ENCODE measurements around the gene VAV3.
"Not testable (repeated sequence)": the region's sequence is repeated elsewhere in the genome, so short reads cannot be mapped to it uniquely, and the experiment has no call there.

VAV3 gene

DNA sequence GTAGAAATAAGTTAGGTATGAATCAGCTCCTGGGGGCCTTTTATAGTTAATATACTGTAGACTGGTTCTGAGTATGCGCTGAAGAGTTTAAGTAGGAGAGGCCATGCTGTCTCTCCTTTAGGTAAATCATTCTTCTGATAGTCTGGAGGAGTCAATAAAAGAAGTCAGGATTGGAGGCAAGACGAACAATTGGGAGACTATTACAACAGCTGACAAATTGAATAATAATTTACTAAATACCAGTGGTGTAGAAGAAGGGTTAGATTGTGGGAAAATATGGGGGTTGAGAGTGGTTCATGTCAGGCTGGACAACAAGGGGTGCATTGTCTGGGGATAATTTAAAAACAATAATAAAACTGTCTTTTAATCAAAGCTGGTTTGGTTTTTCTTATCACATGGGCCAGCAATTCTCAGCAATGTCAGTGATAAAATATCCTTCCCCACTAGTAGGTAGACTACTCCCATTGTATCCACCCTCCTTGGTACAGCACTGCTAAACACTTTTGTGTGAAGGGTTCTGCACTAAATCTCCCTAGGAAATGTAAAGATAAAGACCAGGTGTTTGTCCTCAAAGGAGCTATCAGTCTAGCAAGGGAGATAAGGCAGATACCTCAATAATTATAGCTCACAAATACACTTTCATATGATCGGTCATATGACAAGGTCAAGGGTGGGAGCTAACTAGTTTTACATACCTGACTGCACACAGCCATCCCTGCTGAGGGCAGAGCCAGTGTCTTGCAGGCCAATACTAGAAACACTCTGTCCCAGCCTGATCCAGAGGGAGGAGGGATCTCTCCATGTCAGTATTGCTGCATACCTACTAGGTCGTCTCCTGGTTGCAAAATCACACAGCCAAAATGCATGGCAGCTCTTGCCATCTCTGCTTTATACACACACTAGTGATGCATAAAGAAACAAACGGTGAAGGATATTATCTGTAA is 299.7 kb downstream of the VAV3 start:
- in situ Hi-C loops (cut with MboI; ENCODE audit: low sequenced_read_pairs), result no loop called here

GRCh38 chr1:107662971-107663370 is 302.0 kb downstream of the VAV3 start:
- in situ Hi-C loops (cut with MboI; ENCODE audit: low sequenced_read_pairs), result no loop called here

DNA sequence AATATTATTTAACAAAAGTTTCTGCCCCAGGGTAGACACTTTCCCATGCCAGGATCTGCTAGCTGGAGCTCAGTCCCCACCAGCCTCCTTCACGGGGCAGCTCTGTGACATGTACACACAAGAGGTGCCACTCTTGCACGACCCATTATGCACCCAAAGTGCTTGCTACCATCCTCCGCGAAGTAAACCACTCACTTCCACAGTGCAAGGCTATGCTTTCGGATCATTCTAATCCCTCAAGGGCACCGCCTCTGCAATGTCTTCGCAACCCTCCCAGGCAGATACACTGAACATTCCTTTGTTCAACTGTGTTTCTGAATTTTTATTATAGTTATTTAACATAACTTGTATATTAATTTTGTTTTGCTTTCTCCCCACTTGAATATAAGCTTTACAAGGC is 303.8 kb downstream of the VAV3 start:
- in situ Hi-C loops (cut with MboI; ENCODE audit: low sequenced_read_pairs), result no loop called here

DNA sequence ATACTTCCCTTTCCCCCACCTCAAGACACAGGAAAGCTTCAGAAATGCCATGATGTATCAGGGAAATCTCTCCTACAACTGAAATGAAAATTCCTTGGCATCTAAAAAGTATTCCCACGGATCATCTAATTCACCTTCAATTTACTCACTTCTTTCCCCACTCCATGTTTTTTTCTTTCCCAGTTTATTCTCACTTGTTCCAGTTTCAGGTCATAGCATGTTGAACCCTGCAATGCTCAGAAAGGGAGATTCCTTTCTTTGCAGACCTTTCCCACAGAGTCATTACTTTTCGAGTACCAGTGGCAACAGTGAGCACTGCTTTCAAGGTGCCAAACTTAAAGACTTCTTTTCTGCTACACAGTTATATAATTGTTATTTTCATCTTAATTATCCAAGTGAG is 305.0 kb downstream of the VAV3 start:
- in situ Hi-C loops (cut with MboI; ENCODE audit: low sequenced_read_pairs), result no loop called here

DNA sequence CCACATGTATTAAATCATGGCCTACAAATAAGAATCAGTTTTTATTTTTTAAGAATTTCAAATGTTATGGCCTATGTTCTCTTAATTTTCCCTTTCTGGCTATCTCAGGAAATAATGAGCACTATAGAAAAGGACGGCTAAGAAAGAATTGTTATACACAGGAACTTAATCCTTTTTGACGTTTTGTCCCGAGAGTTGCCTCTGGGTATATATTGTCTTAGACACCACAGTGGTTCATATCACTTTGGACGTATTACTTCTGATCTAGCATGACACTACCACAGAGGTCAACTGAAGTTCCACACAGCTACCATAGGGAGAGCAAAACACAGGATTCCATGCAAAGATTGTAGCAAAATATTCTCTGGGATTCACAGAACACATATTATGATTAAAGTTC is 307.6 kb downstream of the VAV3 start:
- in situ Hi-C loops (cut with MboI; ENCODE audit: low sequenced_read_pairs), result no loop called here

DNA sequence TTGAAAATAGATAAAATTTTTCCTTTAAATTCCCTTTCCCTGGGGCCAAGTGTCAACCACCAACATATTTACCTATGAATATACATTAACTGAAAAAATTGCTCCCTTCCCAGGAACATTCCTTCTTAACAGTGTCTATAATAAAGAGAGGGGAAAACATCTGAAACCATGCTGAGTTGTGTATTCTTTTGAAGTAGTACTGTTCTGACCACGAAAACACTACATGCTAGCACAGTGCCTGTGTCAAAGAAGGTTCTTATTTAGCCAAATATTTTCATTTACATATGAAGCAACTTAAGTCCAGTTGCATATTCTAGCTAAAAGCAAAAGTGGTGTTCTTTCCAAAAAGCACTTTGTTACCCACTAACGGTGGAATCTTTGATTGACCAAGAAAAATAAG is 311.2 kb downstream of the VAV3 start:
- in situ Hi-C loops (cut with MboI; ENCODE audit: low sequenced_read_pairs), result no loop called here

DNA sequence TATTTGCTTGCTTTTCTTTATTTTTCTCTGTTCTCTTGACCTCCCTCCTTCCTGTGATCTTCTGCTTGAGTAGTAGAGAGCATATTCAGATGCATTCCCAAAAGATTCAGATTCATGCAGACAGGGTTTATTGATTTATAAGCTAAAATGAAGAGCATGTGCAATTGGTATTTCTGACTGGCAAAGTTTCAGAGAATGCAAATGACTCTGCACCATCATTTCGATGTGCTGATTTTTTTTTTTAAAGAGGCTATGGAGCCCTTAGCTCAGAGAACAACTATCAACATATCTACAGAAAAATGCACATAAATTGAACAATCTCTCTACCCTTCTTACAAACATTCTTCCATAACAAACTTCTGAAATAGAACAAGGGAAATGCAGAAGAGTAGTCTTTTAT is 312.0 kb downstream of the VAV3 start:
- in situ Hi-C loops (cut with MboI; ENCODE audit: low sequenced_read_pairs), result no loop called here

DNA sequence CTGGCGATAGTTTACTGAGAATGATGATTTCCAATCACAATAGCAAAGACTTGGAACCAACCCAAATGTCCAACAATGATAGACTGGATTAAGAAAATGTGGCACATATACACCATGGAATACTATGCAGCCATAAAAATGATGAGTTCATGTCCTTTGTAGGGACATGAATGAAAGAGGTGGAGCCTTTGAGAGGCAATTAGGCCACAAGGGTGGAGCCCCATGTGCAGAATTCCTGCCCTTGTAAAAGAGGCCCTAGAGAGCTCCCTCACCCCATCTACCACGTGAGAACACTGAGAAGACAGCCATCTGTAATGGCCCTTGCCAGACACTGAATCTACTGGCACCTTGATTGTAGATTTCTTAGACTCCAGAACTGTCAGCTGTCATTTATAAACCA is 314.2 kb downstream of the VAV3 start:
- in situ Hi-C loops (cut with MboI; ENCODE audit: low sequenced_read_pairs), result not testable (repeated sequence)

DNA sequence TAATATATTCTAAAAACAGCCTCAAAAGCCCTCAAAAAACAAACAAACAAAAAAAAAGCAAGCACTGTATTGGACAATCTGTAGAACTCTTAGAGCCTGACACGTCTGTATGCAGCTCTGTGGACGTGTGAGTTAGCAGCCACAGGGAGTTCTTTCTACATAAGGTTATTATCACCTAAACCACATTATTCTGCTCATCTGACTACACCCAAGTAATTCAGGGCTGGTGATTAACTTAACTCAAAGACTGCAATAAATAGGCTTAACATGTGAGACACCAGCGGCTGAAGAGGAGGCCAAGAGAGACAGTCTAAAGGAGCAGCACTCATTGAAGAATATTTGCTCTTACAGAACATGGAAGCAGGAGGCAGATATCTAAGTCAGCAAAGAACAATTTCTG is 316.0 kb downstream of the VAV3 start:
- in situ Hi-C loops (cut with MboI; ENCODE audit: low sequenced_read_pairs), result no loop called here

GRCh38 chr1:107648071-107648470 is 316.9 kb downstream of the VAV3 start:
- in situ Hi-C loops (cut with MboI; ENCODE audit: low sequenced_read_pairs), result no loop called here

GRCh38 chr1:107647012-107647411 is 318.0 kb downstream of the VAV3 start:
- in situ Hi-C loops (cut with MboI; ENCODE audit: low sequenced_read_pairs), result no loop called here

DNA sequence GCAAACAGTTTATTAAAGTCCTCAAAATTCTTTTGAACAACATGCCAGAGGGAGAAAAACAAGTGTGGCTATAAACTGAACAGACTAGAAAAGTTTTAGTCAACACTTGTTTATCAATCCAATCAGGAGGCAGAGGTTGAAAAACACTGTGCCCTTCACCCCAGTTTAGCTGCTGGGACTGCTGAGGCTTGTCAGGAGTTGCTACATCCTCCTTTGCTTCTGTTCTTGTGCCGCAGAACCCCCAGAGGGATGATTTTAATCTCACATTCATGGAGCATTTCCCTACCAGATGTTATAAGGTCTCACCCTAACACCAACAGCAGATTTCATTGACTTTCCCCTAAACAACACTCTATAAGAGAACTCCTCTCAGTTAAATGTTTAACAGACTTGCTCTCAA is 321.2 kb downstream of the VAV3 start:
- in situ Hi-C loops (cut with MboI; ENCODE audit: low sequenced_read_pairs), result no loop called here

GRCh38 chr1:107640207-107640606 is 324.8 kb downstream of the VAV3 start:
- in situ Hi-C loops (cut with MboI; ENCODE audit: low sequenced_read_pairs), result no loop called here

DNA sequence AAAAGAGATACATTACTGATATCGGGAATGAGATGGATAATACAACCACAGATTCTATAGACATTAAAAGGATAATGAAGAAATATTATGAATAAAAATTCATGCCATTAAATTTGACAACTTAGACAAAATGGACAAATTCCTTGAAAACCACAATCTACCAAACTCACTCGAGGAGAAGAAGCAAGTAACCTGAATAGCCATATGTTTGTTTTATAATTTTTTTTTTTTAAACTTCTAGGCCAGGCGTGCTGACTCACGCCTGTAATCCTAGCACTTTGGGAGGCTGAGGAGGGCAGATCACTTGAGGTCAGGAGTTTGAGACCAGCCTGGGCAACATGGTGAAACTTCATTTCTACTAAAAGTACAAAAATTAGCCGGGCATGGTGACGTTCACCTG is 327.9 kb downstream of the VAV3 start:
- in situ Hi-C loops (cut with MboI; ENCODE audit: low sequenced_read_pairs), result no loop called here

DNA sequence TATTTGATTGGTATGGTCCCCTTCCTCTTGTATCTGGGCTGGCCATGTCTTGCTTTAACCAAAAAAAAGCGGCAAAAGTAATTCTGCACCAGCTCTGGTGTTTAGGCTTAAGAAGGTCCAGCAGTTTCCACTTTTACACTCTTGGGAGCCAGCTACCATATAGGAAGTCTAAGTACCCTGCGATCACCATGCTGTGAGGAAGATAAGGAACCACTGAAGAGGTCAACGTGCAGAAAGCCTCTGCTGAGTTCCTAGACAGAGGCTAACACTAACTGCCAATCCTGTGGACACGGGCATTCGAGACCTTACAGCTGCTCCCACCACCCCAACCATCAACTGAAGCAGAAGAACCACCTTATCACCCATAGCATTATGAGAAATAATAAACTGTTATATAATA is 331.4 kb downstream of the VAV3 start:
- in situ Hi-C loops (cut with MboI; ENCODE audit: low sequenced_read_pairs), result no loop called here

DNA sequence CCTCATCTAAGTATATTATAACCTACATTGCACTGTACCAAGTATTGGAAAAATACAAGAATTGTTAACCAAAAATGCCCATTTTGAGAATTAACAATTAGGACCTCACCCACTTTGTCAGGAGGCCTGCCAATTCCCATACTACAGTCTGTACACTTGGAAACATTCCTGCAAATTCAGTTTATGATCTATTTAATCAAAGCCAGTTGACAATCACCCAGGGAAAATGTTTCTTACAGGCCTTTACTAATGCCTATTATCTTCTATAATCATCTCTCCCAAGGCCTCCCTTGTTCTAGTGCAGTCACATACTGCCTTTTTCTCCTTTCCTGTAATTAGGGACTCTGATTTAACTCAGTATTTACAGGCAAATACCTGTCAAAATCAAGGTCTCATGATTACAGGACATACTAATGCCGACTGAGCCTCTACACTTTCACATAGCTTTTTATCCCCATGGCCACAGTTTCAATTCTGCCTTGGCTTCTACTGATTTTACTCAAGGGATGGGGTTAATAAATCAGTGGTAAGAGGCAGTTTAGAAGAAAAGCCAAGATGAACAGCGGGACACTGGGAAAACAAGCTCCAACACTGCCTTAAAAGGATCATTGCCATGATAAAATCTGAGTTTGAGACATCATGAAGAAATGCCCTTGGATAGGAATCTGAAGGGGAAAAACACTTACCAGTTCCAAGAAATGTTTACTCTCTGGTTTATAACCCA is 338.7 kb downstream of the VAV3 start:
- in situ Hi-C loops (cut with MboI; ENCODE audit: low sequenced_read_pairs), result no loop called here

DNA sequence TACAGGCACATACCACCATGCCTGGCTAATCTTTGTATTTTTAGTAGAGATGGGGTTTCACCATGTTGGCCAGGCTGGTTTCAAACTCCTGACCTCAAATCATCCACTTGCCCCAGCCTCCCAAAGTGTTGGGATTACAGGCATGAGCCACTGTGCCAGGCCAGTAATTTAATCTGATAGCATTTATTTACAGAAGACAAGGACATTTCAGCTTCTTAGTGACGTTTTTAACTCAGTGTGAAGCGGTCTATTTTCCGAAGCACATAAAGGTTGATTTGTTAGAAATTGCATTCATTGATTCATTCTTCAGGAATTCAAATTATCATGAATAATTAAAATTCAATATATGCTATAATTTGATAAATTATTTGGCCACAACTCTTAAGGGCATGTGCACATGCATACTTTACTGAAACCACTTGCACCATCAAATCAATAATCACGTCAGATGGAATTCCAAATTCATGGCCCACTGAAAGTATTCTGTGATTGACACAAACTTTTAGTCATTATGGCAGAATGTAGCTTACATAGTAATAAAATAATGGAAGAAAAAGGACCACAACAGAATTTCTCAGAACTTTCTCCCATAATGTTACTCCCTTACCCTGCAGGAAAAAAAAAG is 339.5 kb downstream of the VAV3 start:
- in situ Hi-C loops (cut with MboI; ENCODE audit: low sequenced_read_pairs), result no loop called here

DNA sequence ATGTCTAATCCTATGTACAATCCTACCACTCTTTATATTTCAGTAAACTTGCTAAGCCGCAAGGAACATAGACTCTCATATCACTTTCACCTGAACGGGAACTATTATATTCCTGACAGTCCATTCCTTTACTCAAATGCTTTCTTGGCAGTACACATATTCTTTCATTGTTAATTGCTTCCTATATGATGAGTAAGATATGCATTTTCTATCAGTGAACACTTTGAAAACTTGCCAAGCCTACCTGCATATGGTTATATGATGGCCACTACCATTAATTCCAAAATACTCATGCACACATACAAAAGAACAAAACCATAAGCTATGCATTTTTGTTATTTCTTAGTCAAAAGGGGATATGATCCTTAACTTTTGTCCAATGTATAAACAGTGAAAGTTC is 341.5 kb downstream of the VAV3 start:
- in situ Hi-C loops (cut with MboI; ENCODE audit: low sequenced_read_pairs), result no loop called here

DNA sequence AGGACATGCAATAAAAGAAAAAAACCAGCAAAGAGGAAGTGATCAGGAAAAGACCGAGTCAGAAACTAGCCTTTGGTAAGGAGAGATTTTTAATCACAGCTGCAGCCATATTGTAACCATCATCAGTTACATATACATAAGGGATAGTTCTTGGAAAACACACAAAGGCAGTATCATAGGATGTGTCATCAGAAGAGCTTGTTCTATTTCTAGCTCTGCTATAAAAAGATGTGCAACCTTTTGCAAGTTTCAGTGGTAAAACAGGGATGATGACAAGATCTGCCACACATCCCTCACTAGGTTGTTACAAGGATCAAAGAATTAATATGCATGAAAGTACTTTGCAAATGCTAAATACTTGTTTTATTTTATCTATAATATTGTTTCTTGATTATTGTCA is 342.0 kb downstream of the VAV3 start:
- in situ Hi-C loops (cut with MboI; ENCODE audit: low sequenced_read_pairs), result no loop called here

GRCh38 chr1:107622535-107622934 is 342.4 kb downstream of the VAV3 start:
- in situ Hi-C loops (cut with MboI; ENCODE audit: low sequenced_read_pairs), result no loop called here

DNA sequence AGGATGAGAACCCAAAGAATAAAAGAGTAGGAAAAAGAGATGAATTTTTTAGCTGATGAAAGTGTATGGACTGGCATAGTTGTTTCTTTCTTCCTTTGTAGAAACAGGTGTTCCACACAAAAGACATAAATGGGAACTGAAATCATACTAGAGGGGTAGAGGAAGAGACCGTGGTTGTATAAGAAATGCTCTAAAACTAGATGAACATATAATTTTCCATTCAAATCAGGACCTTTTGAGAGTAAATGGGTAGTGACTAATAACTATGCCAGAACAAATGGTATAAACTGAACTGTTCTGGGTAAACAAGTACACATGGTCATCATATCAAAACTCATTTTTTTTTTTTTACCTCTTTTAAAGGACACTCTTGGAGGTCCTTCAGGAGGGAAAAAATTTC is 344.2 kb downstream of the VAV3 start:
- in situ Hi-C loops (cut with MboI; ENCODE audit: low sequenced_read_pairs), result no loop called here

DNA sequence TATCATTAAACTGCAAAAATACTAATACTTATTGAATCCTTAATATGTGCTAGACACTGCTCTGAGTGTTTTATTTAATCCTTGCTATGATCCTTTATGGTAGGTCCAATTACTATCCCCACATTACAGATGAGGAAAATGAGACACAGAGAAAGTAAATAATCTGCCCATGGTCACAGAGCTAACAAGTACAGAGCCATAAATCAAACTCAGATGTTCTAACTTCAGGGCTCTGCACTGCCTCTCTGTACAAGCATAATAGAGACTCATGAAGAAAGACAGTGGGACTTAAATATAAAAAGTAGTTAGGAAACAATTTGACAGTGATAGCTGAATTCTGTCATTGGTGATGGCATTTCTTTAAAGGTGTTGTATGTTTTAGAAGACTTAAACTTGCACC is 346.4 kb downstream of the VAV3 start:
- in situ Hi-C loops (cut with MboI; ENCODE audit: low sequenced_read_pairs), result no loop called here
